Transverse colon (tissue), 4 donors: ENCODE data around the gene TEKT1. TPM values are rescaled to one million over a fixed set of nuclear protein-coding genes. Genes with fewer than 3 reads are reported as not detected.

ENCODE experiments used
- DNase-seq: peaks from one replicate; pipeline ENCODE4 v3.0.0-alpha.2; 2019
- H3K27ac ChIP-seq, 4 donors: fragments of 200-600 bp; sonication (generic); 2 replicates each; pipeline ENCODE4 v1.5.1; 2016 to 2018; ENCODE audit warnings: inconsistent platforms in 4 of 4
- H3K27me3 ChIP-seq: fragments of 200-600 bp; sonication (generic); 2 replicates; pipeline ENCODE4 v1.5.1; 2017; ENCODE audit warnings: inconsistent platforms
- H3K36me3 ChIP-seq, 4 donors: fragments of 200-600 bp; sonication (generic); 2 replicates each; pipeline ENCODE4 v1.5.1; 2017 to 2019; ENCODE audit warnings: inconsistent platforms in 4 of 4
- H3K4me1 ChIP-seq, 4 donors: fragments of 200-600 bp; sonication (generic); 2 replicates each; pipeline ENCODE4 v1.5.1; 2017 to 2020; ENCODE audit warnings: inconsistent platforms in 4 of 4
- H3K4me3 ChIP-seq, 4 donors: fragments of 200-600 bp; sonication (generic); 1 replicate in 1 of 4; 2 replicates in 3 of 4; pipeline versions ENCODE4 v1.5.1 to v1.6.1; 2017 to 2019; ENCODE audit warnings: inconsistent platforms in 4 of 4
- H3K9me3 ChIP-seq, 2 donors: fragments of 200-600 bp; sonication (generic); 2 replicates each; pipeline ENCODE4 v1.5.1; 2017 to 2019; ENCODE audit warnings: inconsistent platforms in 2 of 2
- CTCF ChIP-seq, 5 experiments: fragments of 200-600 bp in 3 of 5; fragments of 450-650 bp in 2 of 5; sonication (generic) in 3 of 5; IDR thresholded peaks; 1 replicate in 2 of 5; 2 replicates in 3 of 5; pipeline ENCODE4 v1.5.1; 2016 to 2017; ENCODE audit warnings: antibody characterized with exemption in 5 of 5, inconsistent platforms in 3 of 5, mild to moderate bottlenecking in 2 of 5, moderate library complexity in 1 of 5
- EP300 ChIP-seq: sonication (generic); formaldehyde crosslinking; IDR thresholded peaks from one replicate; pipeline ENCODE4 v1.6.1; 2017; ENCODE audit warnings: antibody characterized with exemption, low read depth
- POLR2A ChIP-seq: fragments of 450-650 bp; IDR thresholded peaks from one replicate; pipeline ENCODE4 v1.6.1; 2016; ENCODE audit warnings: antibody characterized with exemption, mild to moderate bottlenecking, moderate library complexity
- POLR2AphosphoS5 ChIP-seq, 3 donors: sonication (generic); formaldehyde crosslinking; IDR thresholded peaks; one replicate each; pipeline ENCODE4 v1.6.1; 2016; ENCODE audit warnings: antibody characterized with exemption in 3 of 3
- WGBS, 2 donors: methylation state at CpG; one replicate each; pipeline ENCODE4 v1.1.5; 2018; ENCODE audit warnings: low coverage in 1 of 2; 5-methylcytosine and 5-hydroxymethylcytosine counted together
- in situ Hi-C, 4 donors: fragments of 200-750 bp; cut with MboI; loops; one replicate each; pipeline versions ENCODE4 v1.15.0 to v1.15.1; 2017; ENCODE audit warnings: low sequenced_read_pairs in 3 of 4, low pct_ligation_motif_present in 1 of 4, low pct_unique_long_range_greater_than_20kb in 1 of 4
- intact Hi-C: fragments of 100-400 bp; cut with DNase I; formaldehyde crosslinking; loops from one replicate; pipeline ENCODE4 v1.15.1; 2023; ENCODE audit warnings: low total_unique reads
- total RNA-seq, 4 donors: library from RNA; depleted of rRNA; stranded (reverse); fragments of >200 nt; gene quantifications; one replicate each; pipeline ENCODE4 v1.1.0, GENCODE V29; 2016

The TEKT1 gene
- total RNA-seq, 4 donors from 2014 or later: not detected

- no peak for DNase-seq
- H3K4me3 ChIP-seq: no peak overlapping the region
- intact Hi-C loops: no loop called here
- TF ChIP-seq CTCF (IDR thresholded peaks at IDR 0.05) (no peak), EP300 (no peak)
- no peaks in the 10 kb centered on the region for H3K9me3 ChIP-seq
- H3K4me1 ChIP-seq: no peaks in the 10 kb centered on the region
- no peaks in the 10 kb centered on the region for H3K36me3 ChIP-seq
- peaks cover 16% of the 10 kb centered on the region for H3K27me3 ChIP-seq
- H3K27ac ChIP-seq: no peak overlapping the region
- in situ Hi-C loops: no loop called here
- 89 to 92% methylated on average over 2 to 13 of the region's 13 CpGs for WGBS, 2 donors
Observed at GRCh38 chr17:6800422-6801027, 31.0 kb downstream of the TEKT1 start.

- Histone ChIP-seq H3K27ac (no peak overlapping the region), H3K27me3 (peaks cover 16% of the 10 kb centered on the region), H3K9me3 (no peaks in the 10 kb centered on the region), H3K4me1 (no peaks in the 10 kb centered on the region), H3K4me3 (no peak overlapping the region), H3K36me3 (no peaks in the 10 kb centered on the region)
- in situ Hi-C loops: loop anchor here in 1 of 4 donors (25.0 kb wide), 1 partner anchor 112 kb away; no protein-coding TSS in a partner anchor
- intact Hi-C loops: no loop called here
- no peak for TF ChIP-seq POLR2A
- no peak for TF ChIP-seq EP300
- no peak for TF ChIP-seq POLR2AphosphoS5 (IDR thresholded peaks at IDR 0.05)
- no peak for TF ChIP-seq CTCF (IDR thresholded peaks at IDR 0.05)
- WGBS, 2 donors: 80% methylated on average over 6 of the region's 6 CpGs; no CpG with 5 or more reads in 1 of the 2 donors
- no peak for DNase-seq
Observed at GRCh38 chr17:6799738-6800137, 31.8 kb downstream of the TEKT1 start.

GRCh38 chr17:6797718-6798351 is 33.7 kb downstream of the TEKT1 start:
- Histone ChIP-seq H3K4me1 (no peaks in the 10 kb centered on the region), H3K36me3 (no peaks in the 10 kb centered on the region), H3K4me3 (no peak overlapping the region), H3K27me3 (peaks cover 21% of the 10 kb centered on the region), H3K27ac (no peak overlapping the region), H3K9me3 (no peaks in the 10 kb centered on the region)
- in situ Hi-C loops (loop anchor here in 1 of 4 donors (25.0 kb wide), 1 partner anchor 111 kb away; no protein-coding TSS in a partner anchor), intact Hi-C loops (no loop called here)
- no peak for TF ChIP-seq CTCF (IDR thresholded peaks at IDR 0.05)
- no peak for TF ChIP-seq EP300
- TF ChIP-seq POLR2AphosphoS5 (IDR thresholded peaks at IDR 0.05): no peak
- TF ChIP-seq POLR2A: no peak
- no peak for DNase-seq
- 66 to 77% methylated on average over 3 to 8 of the region's 8 CpGs for WGBS, 2 donors

- Histone ChIP-seq H3K27me3 (peaks cover 27% of the 10 kb centered on the region), H3K36me3 (no peaks in the 10 kb centered on the region), H3K9me3 (no peaks in the 10 kb centered on the region), H3K4me1 (no peaks in the 10 kb centered on the region), H3K27ac (no peak overlapping the region), H3K4me3 (no peak overlapping the region)
- intact Hi-C loops: no loop called here
- no peak for DNase-seq
- in situ Hi-C loops: loop anchor here in 1 of 4 donors (25.0 kb wide), 1 partner anchor 110 kb away; no protein-coding TSS in a partner anchor
- no peak for TF ChIP-seq CTCF (IDR thresholded peaks at IDR 0.05)
- WGBS, 2 donors: 80% methylated on average over 2 of the region's 2 CpGs
Observed at GRCh38 chr17:6796887-6797490, 34.5 kb downstream of the TEKT1 start.
